Gastroesophageal sphincter (tissue), 4 donors: ENCODE measurements around the gene NIPAL4. TPM values are rescaled to one million over a fixed set of nuclear protein-coding genes. Genes with fewer than 3 reads are reported as not detected.

Source experiments
- ATAC-seq: fragments of 150-250 bp; one replicate; pipeline ENCODE4 v1.9.1; 2016; ENCODE audit warnings: mild to moderate bottlenecking, moderate library complexity
- H3K27ac ChIP-seq, 4 donors: fragments of 200-600 bp; sonication (generic) in 3 of 4; 1 replicate in 3 of 4; 2 replicates in 1 of 4; pipeline ENCODE4 v1.5.1; 2016 to 2019
- H3K27me3 ChIP-seq: fragments of 200-600 bp; sonication (generic); one replicate; pipeline ENCODE4 v1.5.1; 2019
- H3K36me3 ChIP-seq, 2 donors: fragments of 200-600 bp; sonication (generic); one replicate each; pipeline ENCODE4 v1.5.1; 2019; ENCODE audit warnings: control low read depth in 1 of 2
- H3K4me1 ChIP-seq, 3 donors: fragments of 200-600 bp; sonication (generic); 1 replicate in 2 of 3; 2 replicates in 1 of 3; pipeline ENCODE4 v1.5.1; 2016 to 2019; ENCODE audit warnings: control low read depth in 2 of 3
- H3K4me3 ChIP-seq, 2 donors: fragments of 200-600 bp; sonication (generic); one replicate each; pipeline ENCODE4 v1.5.1; 2019; ENCODE audit warnings: mild to moderate bottlenecking in 1 of 2, moderate library complexity in 1 of 2
- H3K9me3 ChIP-seq, 3 donors: fragments of 200-600 bp; sonication (generic); one replicate each; pipeline ENCODE4 v1.5.1; 2017 to 2019; ENCODE audit warnings: control low read depth in 2 of 3
- CTCF ChIP-seq, 4 experiments: fragments of 200-600 bp in 2 of 4; fragments of 450-650 bp in 2 of 4; sonication (generic) in 1 of 4; IDR thresholded peaks; one replicate each; pipeline ENCODE4 v1.5.1; 2017 to 2019; ENCODE audit warnings: antibody characterized with exemption in 4 of 4, mild to moderate bottlenecking in 2 of 4, moderate library complexity in 2 of 4
- EP300 ChIP-seq: sonication (generic); formaldehyde crosslinking; IDR thresholded peaks from one replicate; pipeline ENCODE4 v1.6.1; 2017; ENCODE audit warnings: antibody characterized with exemption, mild to moderate bottlenecking
- POLR2A ChIP-seq, 2 donors: fragments of 450-650 bp; IDR thresholded peaks; one replicate each; pipeline ENCODE4 v1.6.1; 2017; ENCODE audit warnings: antibody characterized with exemption in 2 of 2, mild to moderate bottlenecking in 2 of 2, moderate library complexity in 1 of 2
- POLR2AphosphoS5 ChIP-seq: sonication (generic); formaldehyde crosslinking; IDR thresholded peaks from one replicate; pipeline ENCODE4 v1.6.1; 2017; ENCODE audit warnings: antibody characterized with exemption
- WGBS, 2 donors: methylation state at CpG; one replicate each; pipeline ENCODE4 v1.1.5; 2018; ENCODE audit warnings: low coverage in 1 of 2; 5-methylcytosine and 5-hydroxymethylcytosine counted together
- total RNA-seq, 4 donors: library from RNA; depleted of rRNA; stranded (reverse); fragments of >200 nt; gene quantifications; one replicate each; pipeline ENCODE4 v1.1.0, GENCODE V29; 2016

Gene NIPAL4
- total RNA-seq, 4 donors from 2014 or later: 1.2 to 4.8 (median 2.7) TPM

- no peaks in the 10 kb centered on the region for H3K27me3 ChIP-seq
- 94% methylated on average over 3 of the region's 3 CpGs; no CpG with 5 or more reads in 1 of the 2 donors for WGBS, 2 donors
- peaks cover 0 to 63% (median 5%) of the 10 kb centered on the region in 3 donors for H3K4me1 ChIP-seq
- TF ChIP-seq CTCF (IDR thresholded peaks at IDR 0.05) (no peak), POLR2AphosphoS5 (no peak), EP300 (no peak), POLR2A (IDR thresholded peaks at IDR 0.05) (no peak)
- H3K9me3 ChIP-seq: no peaks in the 10 kb centered on the region
- H3K36me3 ChIP-seq: peaks cover 0 to 46% of the 10 kb centered on the region in 2 donors
- no peak for ATAC-seq
- peak overlapping the region in 1 of 4 donors; percentile 38 for H3K27ac ChIP-seq
- no peak overlapping the region for H3K4me3 ChIP-seq
Measured at GRCh38 chr5:157475432-157475831, 15.4 kb downstream of the NIPAL4 start.

GRCh38 chr5:157476702-157477408 is 16.8 kb downstream of the NIPAL4 start:
- Histone ChIP-seq H3K9me3 (no peaks in the 10 kb centered on the region), H3K4me3 (no peak overlapping the region), H3K4me1 (peaks cover 0 to 58% (median 5%) of the 10 kb centered on the region in 3 donors), H3K36me3 (peaks cover 0 to 60% of the 10 kb centered on the region in 2 donors), H3K27me3 (no peaks in the 10 kb centered on the region), H3K27ac (peak overlapping the region in 3 of 4 donors; percentile 40 to 77 (median 77))
- WGBS, 2 donors: 47 to 60% methylated on average over 4 to 7 of the region's 7 CpGs
- ATAC-seq: peak; percentile 66
- TF ChIP-seq POLR2A (IDR thresholded peaks at IDR 0.05): no peak
- TF ChIP-seq CTCF (IDR thresholded peaks at IDR 0.05): peak; percentile 73 to 86 (median 78)

GRCh38 chr5:157477814-157478494 is 17.9 kb downstream of the NIPAL4 start:
- Histone ChIP-seq H3K9me3 (no peaks in the 10 kb centered on the region), H3K27ac (peak overlapping the region; percentile 51 to 77 (median 66)), H3K27me3 (no peaks in the 10 kb centered on the region), H3K4me1 (peaks cover 0 to 58% (median 5%) of the 10 kb centered on the region in 3 donors), H3K36me3 (peaks cover 0 to 57% of the 10 kb centered on the region in 2 donors), H3K4me3 (no peak overlapping the region)
- ATAC-seq: no peak
- TF ChIP-seq POLR2AphosphoS5: no peak
- no peak for TF ChIP-seq CTCF (IDR thresholded peaks at IDR 0.05)
- TF ChIP-seq POLR2A (IDR thresholded peaks at IDR 0.05): no peak
- TF ChIP-seq EP300: no peak
- WGBS, 2 donors: 7 to 22% methylated on average over 5 of the region's 5 CpGs

- 85 to 100% methylated on average over 1 to 2 of the region's 2 CpGs for WGBS, 2 donors
- no peaks in the 10 kb centered on the region for H3K9me3 ChIP-seq
- TF ChIP-seq POLR2A (IDR thresholded peaks at IDR 0.05) (no peak), EP300 (no peak), CTCF (IDR thresholded peaks at IDR 0.05) (no peak), POLR2AphosphoS5 (no peak)
- H3K27ac ChIP-seq: peak overlapping the region; percentile 51 to 77 (median 66)
- no peak overlapping the region for H3K4me3 ChIP-seq
- no peak for ATAC-seq
- H3K36me3 ChIP-seq: peaks cover 0 to 57% of the 10 kb centered on the region in 2 donors
- H3K4me1 ChIP-seq: peaks cover 0 to 51% (median 5%) of the 10 kb centered on the region in 3 donors
- H3K27me3 ChIP-seq: no peaks in the 10 kb centered on the region
Measured at GRCh38 chr5:157478726-157479125, 18.7 kb downstream of the NIPAL4 start.
